SK-N-DZ (cell line): ENCODE data around the gene SSBP3. TPM values are rescaled to one million over a fixed set of nuclear protein-coding genes. Genes with fewer than 3 reads are reported as not detected.
"Not testable (repeated sequence)": the region's sequence is repeated elsewhere in the genome, so short reads cannot be mapped to it uniquely, and the experiment has no call there.

Experiments used
- DNase-seq: peaks from one replicate; pipeline ENCODE4 v3.0.0-alpha.2; 2015; ENCODE audit warnings: low spot score
- polyA plus RNA-seq, 2 experiments: library from polyadenylated mRNA; depleted of rRNA; stranded (reverse); fragments of >200 nt; gene quantifications; 2 replicates each; pipeline ENCODE4 v1.2.3, GENCODE V29; 2014

Gene SSBP3
- polyA plus RNA-seq (2014; cell fraction: cytosol; rRNA removed): 54.5 and 58.7 TPM in 2 replicates
- 32.9 and 34.1 TPM in 2 replicates for polyA plus RNA-seq (2014; cell fraction: nucleus; rRNA removed)

GRCh38 chr1:54406339-54407153 lies at the start of gene SSBP3:
Gene SSBP3 (minus strand): TSS chr1:54406394.
- DNase-seq: peak; percentile 87

DNA sequence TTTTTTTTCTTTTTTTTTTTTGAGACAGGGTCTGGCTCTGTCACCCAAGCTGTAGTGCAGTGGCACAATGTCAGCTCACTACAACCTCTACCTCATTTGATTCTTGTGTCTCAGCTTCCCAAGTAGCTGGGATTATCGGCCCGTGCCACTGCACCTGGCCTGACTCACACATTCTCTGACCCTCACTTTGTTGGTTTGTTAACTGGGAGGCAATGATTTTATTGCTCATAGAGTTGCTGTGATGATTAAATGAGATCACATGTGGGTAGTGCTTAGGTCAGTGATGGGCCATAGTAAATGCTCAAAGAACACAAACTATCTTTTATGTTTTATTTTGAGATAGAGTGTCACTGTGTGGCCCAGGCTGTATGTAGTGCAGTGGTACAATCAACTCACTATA lies 47.3 kb upstream of the SSBP3 start:
- no peak for DNase-seq

- DNase-seq: no peak
Measured at GRCh38 chr1:54453022-54453421, 46.8 kb upstream of the SSBP3 start.

GRCh38 chr1:54449431-54449830 lies 43.2 kb upstream of the SSBP3 start:
- DNase-seq: not testable (repeated sequence)

GRCh38 chr1:54448801-54449200 lies 42.6 kb upstream of the SSBP3 start:
- DNase-seq: not testable (repeated sequence)

GRCh38 chr1:54447081-54447480 lies 40.9 kb upstream of the SSBP3 start:
- not testable (repeated sequence) for DNase-seq

DNA sequence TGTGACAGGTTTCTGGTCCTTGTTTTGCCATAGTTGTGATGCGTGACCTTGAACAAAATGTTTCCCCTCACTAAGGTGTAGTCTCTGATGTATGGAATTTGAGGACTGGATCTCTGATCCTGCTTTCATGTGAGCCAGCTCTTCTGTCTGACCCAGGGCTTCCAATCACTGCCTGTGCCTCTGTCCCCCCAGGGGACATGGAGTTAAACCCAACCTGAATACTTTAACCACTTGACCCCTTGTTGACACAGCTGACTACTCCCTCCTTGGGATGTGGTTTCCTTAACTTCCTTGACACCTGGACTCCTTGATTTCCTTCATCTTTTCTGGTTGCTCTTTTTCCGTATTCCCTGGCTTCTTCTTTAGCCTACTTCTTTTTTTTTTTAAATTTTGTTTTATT lies 36.0 kb upstream of the SSBP3 start:
- no peak for DNase-seq

DNA sequence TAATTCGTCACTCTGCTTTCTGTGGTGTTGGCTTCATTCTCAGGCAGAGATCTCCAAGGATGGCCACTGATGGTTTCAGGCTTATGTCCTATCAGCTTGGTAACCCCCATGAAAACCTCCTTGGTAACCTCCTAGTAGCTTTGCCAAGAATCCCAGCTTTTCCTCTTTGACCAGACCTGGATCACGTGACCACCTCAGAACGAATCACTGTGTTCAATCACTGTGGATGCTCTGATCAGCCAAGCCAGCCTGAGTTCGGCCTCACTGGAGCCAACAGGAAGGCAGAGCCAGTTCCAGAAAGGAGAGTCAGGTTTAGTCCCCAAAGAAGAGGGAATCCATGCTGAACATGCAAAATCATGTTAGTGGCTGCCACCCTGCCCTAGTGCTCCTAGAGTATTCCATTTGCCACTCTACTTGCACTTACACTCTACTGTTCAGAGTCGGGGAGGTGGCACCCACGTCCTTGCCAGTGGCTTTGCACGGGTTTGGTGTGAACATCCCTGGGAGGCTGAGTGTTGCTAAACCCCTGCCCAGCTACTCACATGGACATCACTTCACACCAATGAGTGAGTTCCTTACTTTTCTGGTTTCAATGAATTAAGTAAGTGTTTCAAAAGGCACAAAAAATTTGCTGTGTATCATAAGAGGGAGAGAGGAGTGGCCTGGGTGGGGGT lies 33.5 kb upstream of the SSBP3 start:
- peak; percentile 62 for DNase-seq

GRCh38 chr1:54437783-54438182 lies 31.6 kb upstream of the SSBP3 start:
- DNase-seq: no peak

DNA sequence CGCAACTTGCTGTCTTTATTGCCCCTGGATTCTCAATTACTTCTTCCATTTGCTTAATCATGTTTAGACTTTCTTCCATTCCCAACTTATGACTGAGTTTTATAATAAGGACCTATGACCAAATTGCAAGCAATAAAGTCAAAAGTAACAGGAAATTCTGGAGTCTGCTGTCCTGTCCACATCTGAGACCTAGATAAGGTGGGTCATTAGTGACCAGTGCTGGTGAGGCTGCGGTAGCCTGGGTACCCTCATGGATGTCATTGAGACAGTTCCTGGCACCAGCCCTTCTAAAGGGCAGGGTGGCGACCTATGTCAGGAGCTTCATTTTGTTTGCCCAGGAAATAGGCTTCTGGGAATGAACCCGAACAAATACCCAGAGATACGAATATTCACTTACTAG lies 30.6 kb upstream of the SSBP3 start:
- no peak for DNase-seq

GRCh38 chr1:54429838-54430237 lies 23.6 kb upstream of the SSBP3 start:
- no peak for DNase-seq

DNA sequence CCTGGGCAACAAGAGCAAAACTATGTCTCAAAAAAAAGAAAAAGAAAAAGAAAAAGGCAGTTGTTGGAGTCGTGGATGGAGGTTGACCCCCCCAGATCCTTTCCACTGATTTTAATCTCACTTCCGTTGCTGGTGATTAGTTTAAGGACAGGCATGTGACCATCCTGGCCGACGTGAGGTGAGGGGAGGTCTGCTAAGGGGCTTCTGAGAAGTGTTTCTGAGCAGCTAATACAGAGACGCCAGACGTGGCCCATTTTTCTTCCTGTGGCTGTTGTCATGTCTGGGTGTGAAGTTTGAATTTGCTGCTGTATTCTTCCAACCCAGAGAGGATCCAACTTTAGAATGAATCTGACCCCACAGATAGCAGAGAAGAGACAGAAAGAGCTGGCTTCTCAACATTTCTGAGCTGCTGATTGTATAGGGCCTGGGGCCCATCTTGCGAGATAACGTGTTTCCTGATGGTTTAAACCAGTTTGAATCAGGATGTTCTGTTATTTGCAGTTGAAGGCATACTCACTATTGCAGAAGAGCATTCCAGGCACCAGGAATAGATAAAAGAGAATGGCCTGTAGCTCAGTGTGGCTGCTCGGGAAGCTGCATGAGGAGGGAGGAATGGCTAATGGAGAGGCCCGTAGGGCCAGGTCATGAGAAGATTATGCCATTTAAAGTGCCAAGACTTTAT lies 22.8 kb upstream of the SSBP3 start:
- peak; percentile 42 for DNase-seq

DNA sequence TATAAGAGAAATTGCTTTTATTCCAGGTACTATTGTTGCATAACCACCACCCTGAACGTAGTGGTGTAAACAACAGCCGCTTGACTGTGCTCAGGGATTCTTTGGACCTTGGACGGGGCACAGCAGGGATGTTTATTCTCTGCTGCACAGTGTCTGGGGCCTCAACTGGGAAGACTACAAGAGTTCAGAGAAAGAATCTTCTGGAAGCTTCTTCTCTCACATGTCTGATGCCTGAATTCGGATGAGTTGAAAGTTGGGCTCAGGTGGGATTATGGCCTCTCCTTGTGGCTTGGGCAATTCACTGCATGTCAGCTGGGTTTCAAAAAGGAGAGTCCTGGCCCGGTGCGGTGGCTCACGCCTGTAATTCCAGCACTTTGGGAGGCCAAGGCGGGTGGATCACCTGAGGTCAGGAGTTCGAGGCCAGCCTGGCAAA lies 19.0 kb upstream of the SSBP3 start:
- no peak for DNase-seq

DNA sequence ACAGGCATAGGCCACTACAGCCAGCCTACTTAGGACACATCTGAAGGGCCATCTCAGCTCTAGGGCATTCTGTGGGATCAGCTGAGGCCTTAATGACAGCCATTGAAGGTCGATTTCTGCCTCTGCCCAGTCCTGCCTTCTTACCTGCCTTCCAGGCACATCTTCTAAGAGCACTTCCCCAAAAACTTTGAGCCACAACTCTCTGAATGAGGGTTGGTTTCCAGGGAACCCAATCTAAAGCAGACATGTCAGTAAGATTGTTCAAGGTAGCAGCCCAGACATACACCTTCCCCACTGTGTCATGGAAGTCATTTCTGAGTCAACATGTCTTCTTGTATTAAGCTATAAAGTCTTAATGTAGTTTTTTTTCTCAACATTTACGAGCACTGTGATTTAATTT lies 18.2 kb upstream of the SSBP3 start:
- no peak for DNase-seq

DNA sequence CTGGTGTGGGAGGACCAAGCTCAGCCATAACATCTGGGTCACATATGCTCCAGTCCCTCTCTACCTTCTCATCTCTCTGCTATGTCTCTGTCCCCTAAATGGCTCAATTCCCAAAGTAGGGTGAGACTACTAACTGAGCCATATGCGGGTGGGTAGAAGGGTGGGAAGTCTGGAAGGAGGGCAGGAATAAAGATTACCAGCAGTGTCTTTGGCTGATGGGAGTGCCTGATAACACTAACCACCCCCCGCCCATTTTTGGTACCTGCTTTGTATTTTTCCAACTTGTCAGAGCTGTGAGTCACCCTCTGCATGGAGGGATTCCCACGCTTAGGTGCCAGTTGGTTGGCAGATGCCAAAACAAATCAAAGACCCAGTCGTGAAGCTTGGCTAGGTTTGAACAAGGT lies 14.9 kb upstream of the SSBP3 start:
- no peak for DNase-seq

- DNase-seq: not testable (repeated sequence)
Measured at GRCh38 chr1:54418598-54418997, 12.4 kb upstream of the SSBP3 start.

GRCh38 chr1:54417123-54417522 lies 10.9 kb upstream of the SSBP3 start:
- no peak for DNase-seq

DNA sequence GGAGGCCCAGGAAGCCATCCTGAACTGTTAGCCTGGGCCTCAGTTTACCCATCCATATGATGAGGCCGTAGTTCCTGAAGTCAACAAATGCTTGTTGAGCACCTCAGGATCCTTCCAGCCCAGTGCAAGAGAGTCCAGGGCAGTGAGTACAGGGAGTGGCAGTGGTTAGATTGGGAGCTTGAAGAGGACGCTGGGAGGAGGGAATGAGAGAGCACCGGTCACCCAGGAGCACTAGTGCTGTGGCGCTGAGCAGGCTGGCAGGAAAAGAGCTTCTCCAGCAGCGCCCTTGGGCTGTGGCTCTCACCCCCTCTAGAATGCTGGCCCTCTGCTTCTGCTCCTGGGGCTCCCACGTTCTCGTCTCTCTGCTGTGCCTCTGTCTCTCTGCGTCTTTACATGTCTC lies 10.2 kb upstream of the SSBP3 start:
- DNase-seq: no peak

- DNase-seq: no peak
Measured at GRCh38 chr1:54415991-54416390, 9.8 kb upstream of the SSBP3 start.

DNA sequence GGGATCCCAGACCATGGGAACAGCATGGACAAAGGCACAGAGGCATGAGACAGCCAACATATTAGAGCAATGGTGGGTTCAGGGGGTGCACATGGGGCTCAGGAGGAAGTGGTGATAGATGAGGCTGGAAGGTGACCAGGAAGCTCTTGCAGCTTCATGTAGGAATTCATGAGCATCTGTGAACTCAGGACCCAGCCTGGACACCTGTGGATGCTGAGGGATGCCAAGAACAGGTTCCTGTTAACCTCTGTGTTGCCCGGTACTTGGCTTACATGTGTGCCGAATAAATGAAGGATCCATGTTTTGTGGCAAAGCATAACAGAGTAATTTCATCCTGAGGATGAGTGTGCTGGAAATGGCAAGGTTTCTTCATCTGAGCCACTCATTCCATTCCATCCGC lies 9.3 kb upstream of the SSBP3 start:
- DNase-seq: no peak

DNA sequence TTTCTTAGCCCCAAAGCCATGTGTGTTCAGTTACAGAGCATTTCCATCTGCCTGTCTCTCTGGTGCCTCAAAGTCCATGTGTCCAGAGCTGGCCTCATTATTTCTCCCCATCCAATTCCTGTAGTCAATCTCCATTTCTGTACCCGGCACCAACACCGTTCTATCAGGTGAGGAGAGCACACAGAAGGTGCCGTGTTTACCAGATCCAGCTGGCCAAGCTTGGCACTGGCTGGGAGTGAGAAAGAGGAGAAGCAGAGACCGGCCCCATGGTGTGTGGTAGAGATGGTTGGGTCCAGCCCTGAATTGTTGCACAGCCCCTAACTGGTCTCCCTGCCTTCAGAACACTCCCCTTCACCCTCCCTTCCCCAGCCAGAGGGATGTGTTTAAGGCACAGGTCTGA lies 7.5 kb upstream of the SSBP3 start:
- no peak for DNase-seq

DNA sequence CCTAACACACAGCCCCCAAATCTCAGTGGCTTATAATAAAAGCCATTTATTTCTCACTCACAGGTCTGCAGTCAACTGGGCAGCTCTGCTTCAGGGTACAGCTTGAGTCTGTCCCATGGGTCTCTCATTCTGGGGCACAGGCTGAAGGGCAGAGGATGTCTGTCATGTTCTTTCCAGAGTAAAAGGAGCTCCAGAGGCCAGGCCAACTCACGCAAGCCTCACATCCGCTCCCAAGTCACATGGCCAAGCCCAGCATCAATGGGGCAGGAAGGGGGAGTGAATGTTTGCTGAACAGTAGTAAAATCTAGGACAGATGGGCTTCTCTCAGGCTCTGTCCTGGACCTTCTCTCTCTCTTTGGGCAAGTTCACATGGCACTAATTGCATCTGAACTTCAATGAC lies 7.1 kb upstream of the SSBP3 start:
- no peak for DNase-seq
